HEK293T (cell line): Measurements from ENCODE around the gene TTC6.

Experiments used
- BHLHE40 ChIP-seq: fragments of 450-650 bp; IDR thresholded peaks from 2 replicates; pipeline ENCODE4 v1.6.1; 2016; ENCODE audit warnings: mild to moderate bottlenecking, moderate library complexity, borderline replicate concordance
- ELF4 ChIP-seq: fragments of 450-650 bp; IDR thresholded peaks from 2 replicates; pipeline ENCODE4 v1.6.1; 2017; ENCODE audit warnings: antibody characterized with exemption
- FOXM1 ChIP-seq: fragments of 450-650 bp; IDR thresholded peaks from 2 replicates; pipeline ENCODE4 v1.6.1; 2017; ENCODE audit warnings: mild to moderate bottlenecking, borderline replicate concordance
- PKNOX1 ChIP-seq: fragments of 450-650 bp; IDR thresholded peaks from 2 replicates; pipeline ENCODE4 v1.6.1; 2016
- SP1 ChIP-seq: fragments of 450-650 bp; IDR thresholded peaks from 2 replicates; pipeline ENCODE4 v1.6.1; 2017
- SUZ12 ChIP-seq: fragments of 450-650 bp; IDR thresholded peaks from 2 replicates; pipeline ENCODE4 v1.6.1; 2016; ENCODE audit warnings: mild to moderate bottlenecking
- TARDBP ChIP-seq: fragments of 450-650 bp; IDR thresholded peaks from 2 replicates; pipeline ENCODE4 v1.6.1; 2016
- ZNF384 ChIP-seq: fragments of 450-650 bp; IDR thresholded peaks from 2 replicates; pipeline ENCODE4 v1.6.1; 2016

DNA sequence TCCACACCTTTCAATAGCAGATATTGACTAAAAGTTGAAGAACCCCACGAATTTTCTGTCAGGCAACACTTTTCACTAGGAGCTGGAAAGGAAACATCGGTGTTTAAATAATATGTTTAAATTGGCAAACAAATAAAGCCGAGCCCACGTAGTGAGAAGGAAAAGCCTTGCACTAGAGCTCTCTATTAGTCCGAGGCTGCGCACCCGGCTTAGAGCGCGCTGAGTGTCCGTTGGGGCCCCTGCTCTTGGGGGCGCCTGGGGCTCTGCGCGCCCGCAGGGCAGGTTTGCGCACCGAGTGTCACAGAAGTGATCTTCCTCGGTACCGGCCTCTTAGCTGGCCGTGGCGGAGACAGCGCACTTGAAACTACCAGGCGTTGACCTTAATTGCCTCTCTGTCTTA lies 6.4 kb downstream of the TTC6 start:
- no peak for TF ChIP-seq SUZ12
- no peak for TF ChIP-seq ZNF384
- no peak for TF ChIP-seq PKNOX1
- no peak for TF ChIP-seq FOXM1
- no peak for TF ChIP-seq BHLHE40
- TF ChIP-seq SP1 = no peak
- no peak for TF ChIP-seq TARDBP
- TF ChIP-seq ELF4 = no peak
